ENCODE data around the gene SLC6A8.

The SLC6A8 gene

DNA sequence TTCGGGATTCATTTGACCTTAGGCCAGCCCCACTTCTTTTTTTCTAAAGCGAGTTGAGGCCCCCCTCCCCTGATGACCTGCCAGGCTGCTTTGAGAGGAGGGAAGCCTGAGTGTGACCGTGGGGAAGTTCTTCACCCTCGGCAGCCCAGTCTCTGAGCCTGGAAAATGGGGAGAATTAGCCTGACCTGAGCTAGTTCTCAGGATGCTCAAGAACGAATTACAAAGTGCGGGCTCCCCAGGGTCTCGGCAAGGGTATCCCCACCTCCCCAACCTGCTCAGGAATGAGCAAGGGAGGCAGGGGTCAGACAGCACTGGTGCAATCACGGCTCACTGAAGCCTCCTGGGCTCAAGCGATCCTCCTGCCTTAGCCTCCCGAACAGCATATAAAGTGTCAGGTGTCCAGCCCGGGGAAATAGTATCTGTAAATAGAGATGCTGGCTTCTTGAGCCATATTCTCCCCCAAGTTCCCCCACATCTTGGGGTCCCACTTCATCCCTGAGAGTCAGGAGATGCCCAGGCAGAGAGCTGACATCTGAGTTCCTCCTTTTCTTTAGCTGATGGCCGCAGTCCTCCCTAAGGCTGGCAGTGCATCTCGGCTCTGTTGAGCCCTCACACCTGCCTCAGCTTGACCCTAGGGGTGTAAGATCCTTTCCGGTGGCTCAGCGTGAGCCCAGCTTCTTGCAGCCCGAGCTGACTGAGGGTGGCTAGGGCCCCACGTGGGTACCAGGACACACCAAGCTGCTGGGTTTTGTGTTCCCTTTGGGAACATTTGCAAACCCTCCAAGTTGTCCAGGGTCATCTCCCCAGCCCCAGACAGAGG, 39.2 kb upstream of the SLC6A8 start:
- no peak for DNase-seq

DNA sequence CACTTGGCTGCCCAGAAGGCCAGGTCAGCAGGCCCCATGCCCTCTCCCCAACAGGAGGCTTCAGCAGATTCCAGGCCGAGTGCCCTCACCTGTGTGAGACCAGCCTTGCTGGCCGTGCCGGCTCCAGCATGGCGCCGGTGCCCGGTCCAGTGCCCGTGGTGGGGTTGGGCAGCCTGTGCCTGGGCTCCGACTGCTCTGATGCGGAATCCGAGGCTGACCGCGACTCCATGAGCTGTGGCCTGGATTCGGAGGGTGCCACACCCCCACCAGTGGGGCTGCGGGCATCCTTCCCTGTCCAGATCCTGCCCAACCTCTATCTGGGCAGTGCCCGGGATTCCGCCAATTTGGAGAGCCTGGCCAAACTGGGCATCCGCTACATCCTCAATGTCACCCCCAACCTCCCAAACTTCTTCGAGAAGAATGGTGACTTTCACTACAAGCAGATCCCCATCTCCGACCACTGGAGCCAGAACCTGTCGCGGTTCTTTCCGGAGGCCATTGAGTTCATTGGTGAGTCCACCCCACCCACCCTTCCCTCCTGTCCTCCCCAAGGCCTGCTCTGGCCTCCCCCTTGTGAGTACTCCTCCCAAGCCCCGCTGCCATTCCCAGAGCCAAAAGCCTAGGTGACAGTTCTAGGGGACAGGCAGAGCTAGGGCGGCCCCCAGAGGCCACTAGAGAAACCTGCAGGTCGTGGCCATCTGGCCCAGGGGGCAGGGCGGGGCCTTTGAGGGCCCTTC, 38.4 kb upstream of the SLC6A8 start:
- peak; percentile 42 to 86 for DNase-seq

DNA sequence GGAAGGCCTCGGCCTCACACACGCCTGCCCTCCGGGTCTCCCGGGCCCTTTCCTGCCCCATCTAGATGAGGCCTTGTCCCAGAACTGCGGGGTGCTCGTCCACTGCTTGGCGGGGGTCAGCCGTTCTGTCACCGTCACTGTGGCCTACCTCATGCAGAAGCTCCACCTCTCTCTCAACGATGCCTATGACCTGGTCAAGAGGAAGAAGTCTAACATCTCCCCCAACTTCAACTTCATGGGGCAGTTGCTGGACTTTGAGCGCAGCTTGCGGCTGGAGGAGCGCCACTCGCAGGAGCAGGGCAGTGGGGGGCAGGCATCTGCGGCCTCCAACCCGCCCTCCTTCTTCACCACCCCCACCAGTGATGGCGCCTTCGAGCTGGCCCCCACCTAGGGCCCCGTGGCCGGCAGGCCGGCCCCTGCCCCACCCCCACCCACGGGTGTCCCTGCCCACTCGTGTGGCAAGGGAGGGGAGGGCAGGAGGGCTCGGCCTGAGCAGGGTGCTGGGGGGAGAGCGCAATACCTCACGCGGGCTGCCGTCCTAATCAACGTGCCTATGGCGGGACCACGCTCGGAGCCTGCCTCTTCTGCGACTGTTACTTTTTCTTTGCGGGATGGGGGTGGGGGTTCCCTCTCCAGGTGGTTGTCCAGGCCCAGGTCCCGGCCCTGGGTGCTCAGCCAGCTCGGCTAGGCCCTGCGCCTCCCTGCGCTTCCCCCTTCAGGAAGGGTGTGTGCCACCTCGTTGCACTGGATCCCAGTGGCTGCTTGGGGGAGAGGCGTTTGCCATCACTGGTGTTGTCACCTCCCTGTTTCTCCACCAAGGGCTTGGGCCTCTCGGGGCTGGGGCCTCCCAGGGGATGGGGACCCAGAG, 37.6 kb upstream of the SLC6A8 start:
- DNase-seq = no peak

DNA sequence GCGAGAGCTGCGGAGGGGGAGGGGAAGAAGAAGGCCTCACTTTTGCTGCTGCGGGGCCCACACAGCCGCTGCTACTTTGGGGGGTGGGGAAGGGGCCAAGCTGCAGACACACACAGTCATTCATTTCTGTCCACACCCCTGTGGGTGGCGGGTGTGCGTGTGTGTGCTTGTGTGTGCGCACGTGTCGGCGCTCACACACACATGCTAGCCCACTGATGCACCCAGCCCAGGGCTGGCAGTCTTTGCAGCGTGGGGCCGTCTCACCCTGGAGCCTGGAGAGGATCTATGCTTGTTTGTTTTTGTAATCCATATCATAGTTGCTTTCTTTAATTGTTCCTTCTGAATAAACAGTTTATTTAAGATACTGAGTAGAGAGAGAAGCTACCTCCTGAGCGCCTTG, 36.8 kb upstream of the SLC6A8 start:
- DNase-seq = no peak

DNA sequence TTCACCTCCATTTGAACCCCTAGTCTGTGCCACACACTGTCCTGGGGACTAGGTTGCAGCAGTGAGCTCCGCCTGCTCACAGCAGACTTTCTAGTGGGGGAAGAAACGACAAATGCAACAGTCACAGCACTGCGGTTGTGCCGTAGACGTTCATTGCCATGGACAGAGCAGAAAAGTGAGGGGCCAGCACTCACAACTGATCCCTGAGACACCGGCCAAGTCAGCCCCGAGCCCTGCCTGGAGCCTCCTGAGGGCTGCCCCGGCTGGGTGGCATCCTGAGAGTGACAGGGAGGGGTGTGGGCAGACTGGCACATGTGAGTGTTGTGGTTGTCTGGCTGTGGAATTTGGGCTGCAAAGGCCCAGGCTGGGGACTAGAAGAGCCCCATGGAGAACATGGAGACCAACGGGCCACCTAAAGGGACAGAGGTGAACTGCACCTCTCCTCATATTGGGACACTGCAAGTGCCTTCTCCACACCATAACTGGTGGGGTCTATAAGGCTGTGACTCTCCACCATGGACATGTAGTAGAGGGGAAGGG, 36.1 kb upstream of the SLC6A8 start:
- peak in 1 of 2 experiments; percentile 46 for DNase-seq

DNA sequence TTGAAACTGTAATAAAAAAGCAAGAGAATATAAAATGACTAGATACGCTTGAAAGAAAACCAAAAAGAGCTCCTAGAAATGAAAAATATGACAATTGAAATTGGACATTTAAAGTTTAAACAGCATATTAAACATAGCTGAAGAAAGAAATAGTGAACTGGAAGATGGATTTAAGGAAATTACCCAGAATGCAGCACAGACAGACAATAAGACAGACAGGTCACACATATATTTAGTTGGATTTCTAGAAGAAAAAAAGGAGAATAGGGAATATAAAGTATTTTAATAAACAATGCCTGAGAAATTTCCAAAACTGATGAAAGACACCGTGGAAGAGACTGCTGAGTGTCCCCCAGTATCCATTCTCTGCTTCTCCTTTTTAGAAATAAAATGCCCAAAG, 34.2 kb upstream of the SLC6A8 start:
- no peak for DNase-seq

DNA sequence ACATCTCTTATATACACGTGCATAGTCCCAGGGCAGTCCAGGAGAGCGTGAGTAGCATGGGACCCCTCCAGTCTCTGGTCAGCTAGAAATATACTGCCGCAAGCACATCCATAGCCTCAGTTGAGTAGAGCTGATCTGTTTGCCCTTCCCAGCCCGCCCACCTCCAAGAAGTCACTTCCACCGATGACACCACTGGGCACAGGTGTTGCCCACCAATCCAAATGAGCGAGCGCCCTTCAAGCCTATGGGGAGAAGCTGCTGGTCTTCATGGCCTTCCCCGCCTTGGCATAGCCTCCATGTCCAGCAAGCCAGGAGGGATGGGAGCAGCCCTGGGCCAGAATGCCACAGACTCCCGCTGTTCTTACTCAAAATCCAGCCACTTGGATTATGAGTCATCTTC, 30.6 kb upstream of the SLC6A8 start:
- no peak for DNase-seq

DNA sequence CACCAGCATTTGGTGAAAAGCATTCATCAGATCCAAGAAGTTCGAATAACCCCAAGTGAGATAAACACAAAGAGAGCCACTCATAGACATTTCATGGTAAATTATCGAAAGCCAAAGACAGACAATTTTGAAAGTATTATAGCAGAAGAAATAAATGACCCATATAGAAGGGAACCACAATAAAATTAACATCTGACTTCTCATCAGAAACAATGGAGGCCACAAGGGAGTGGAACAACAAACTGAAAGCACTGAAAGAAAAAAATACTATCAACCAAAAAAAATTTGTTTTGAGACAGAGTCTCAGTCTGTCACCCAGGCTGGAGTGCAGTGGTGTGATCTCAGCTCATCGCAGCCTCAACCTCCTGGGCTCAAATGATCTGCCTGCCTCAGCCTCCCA, 28.5 kb upstream of the SLC6A8 start:
- no peak for DNase-seq

DNA sequence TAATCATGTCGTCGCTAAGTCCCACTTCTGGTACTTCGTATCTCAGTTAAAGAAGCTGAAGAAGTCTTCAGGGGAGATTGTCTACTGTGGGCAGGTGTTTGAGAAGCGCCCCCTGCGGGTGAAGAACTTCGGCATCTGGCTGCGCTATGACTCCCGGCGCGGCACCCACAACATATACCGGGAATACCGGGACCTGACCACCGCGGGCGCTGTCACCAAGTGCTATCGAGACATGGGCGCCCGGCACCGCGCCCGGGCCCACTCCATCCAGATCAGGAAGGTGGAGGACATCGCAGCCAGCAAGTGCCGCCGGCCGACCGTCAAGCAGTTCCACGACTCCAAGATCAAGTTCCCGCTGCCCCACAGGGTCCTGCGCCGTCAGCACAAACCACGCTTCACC, 25.5 kb upstream of the SLC6A8 start:
- DNase-seq = no peak

DNA sequence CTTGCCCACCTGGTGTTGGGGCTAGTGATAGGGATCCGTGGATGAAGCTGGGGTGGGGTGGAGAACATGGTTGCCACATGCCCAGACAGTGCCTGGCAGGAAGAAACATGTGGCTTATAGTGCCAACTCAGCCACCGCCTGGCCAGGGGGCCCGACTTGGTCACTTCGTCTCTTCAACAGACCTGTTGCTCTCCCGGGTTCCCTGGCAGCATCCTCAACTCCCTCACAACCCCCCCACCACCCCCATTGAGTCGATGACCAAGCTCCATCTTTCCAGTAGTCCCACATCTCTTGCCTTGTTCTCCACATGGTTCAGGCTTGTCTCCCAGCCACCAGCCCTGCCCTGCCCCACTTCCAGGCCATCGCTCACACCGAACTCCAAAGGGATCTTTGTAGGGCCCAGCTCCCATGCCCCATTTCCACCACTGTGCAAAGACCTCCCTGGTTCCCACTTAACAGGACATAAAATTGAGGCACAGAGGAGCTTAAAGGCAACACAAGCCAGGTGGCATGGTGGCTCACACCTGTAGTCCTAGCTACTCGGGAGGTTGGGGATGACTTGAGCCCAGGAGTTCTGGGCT, 21.9 kb upstream of the SLC6A8 start:
- no peak for DNase-seq

DNA sequence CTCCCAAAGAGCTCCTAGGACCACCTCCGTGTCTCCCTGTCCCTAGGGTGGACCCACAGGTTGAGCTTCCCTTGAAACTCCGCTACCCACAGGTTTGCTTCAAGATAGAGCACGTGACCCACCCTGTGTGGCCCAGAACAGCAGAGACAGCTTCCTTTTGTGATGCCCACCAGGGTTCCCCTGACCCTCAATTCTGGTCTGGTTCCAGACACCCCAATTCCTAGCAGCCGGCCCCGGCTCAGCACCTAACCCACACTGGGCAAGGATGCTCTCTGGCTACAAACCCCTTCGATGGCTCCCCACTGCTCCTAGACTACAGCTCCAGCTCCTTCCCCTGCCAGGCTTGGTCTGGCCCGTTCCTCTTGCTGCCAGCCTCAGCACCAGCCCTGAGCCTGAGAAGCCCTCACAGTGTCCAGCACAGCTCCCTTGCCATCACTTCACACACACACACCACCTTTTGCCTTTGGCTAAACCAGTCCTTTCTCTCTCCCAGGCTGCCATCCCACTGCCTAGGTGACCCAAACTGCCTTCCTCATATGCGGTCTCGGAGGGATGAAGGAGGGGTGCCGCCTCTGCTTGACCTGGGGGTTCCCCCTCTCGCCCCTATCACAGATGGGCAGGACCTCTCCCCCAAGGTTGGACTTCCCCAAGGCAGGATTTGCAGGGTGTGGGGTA, 20.3 kb upstream of the SLC6A8 start:
- no peak for DNase-seq

DNA sequence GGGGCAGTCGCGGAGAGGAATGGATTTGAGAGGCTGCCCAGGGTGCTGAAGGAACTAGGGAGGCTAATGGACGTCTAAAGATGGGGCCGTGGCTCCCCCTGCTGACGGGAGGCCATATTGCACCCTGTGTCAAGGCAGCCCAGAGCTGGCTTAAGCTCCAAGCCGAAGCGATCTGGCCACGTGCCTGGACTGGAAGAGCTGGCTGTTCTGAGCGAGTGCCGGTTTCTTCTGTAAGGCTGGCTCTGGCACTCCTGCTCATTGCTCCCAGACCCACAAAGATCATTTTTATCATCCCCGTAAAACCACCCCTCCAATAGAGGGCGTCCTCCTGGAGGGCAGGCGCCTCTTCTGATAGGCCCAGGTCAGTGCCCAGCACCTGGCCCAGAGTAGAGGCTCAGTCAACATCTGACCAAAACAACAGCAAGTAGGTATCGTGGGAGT, 19.8 kb upstream of the SLC6A8 start:
- DNase-seq = peak; percentile 87 to 91

DNA sequence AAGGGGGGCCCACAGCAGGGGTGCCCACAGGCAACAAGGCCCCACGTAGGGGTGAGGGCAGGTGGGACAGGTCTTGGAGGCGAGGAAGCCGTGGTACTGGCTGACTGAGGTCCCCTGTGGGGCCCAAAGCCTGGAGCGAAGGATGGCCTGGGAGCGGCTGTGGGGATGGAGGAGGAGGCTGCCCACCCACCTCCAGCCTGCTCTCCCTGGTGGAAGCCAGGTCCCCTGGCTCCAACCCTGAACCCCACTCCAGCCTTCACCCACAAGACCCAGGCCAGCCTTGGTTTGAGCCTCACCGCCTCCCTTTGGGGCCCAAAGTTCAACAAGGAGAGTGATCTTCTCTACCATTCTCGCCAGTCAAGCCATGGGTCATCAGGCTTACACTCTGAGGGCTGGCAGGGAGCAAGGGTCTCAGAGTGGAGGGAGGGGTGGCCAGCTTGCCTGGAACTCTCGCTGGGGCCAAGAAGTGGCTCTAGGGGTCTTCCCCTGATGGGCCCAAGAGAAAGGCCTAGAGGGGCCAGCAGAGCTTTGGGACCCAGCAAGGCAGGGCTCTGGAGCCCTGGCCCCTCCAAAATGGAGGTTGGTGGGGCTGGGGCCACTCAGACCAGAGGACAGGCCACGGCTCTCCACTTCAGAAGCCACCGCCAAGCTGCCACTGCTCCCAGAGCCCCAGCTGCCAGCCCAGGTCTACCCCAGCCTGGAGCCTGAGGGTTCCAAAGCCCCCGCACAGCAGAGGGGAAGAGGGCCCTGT, 19.1 kb upstream of the SLC6A8 start:
- no peak for DNase-seq

DNA sequence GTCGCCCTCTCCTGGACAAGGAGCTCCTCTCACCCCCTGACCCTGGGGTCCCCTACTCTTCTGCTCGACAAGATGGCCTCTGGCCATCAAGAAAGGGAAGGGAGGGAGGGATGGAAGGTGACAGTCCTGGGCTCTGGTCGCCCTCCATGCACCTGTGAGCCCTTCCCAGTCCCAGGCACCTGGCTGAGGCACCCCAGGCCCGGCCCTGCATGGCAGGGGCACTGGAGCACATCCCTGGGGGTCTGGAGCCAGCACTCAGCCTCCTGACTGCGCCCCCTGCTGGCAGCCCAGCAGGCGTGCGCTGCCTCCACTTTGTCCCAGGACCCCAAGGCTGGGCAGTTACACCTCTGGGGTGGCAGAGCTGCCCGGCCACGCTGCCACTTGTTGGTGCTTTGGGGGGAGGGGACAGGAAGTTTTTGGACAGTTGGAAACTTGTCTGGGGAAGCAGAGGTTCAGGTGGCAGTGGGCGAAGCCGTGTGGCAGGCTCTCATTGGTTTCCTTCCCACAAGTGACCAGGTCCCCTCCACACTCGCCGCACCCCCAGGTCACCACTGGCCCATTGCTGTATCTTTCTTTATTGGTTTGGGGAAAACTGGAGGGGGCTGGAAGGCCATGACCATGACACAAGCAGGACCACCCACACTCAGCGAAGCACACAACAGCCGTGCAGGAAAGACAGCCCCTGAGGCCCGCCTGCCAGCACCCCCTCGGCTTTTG, 18.4 kb upstream of the SLC6A8 start:
- peak; percentile 43 to 61 for DNase-seq

DNA sequence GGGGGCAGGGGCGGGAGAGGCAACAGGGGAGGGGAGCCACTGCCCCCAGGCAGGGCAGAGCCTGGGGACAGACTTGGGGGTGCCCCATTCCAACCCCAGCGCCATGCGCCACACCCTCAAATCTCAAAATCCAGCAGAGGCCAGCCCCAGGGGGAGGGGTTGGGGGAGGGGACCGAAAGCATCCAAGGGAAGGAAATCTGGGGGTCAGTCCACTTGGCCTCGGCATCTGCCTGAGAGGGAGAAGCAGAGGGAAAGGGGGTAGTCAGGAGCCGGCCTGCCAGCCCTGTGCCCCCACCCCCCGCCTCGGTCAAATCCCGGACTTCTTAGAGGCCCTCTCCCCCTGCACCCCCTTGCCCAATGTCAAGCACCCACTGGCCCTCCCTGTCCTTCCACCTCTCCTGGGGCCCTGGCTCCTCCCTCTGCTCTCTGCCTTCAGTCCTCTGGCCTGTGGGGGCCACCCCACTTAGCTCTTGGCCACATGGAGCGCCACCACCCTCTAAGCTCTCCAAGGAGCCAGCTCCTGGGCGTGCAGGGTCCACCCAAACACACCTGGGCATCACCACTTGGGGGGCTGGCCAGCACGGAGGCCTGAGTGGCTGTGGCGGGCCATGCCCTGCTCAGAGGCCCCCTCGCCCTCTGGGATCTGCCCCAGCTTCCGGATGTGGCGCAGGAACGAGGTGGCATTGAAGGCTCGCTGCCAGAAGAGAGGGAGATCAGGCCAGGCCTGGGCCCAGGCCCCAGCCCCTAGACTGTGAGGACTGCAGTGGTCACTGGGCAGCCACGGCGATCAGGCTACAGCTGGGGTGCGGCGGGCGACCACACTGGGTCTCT, 17.6 kb upstream of the SLC6A8 start:
- no peak for DNase-seq

DNA sequence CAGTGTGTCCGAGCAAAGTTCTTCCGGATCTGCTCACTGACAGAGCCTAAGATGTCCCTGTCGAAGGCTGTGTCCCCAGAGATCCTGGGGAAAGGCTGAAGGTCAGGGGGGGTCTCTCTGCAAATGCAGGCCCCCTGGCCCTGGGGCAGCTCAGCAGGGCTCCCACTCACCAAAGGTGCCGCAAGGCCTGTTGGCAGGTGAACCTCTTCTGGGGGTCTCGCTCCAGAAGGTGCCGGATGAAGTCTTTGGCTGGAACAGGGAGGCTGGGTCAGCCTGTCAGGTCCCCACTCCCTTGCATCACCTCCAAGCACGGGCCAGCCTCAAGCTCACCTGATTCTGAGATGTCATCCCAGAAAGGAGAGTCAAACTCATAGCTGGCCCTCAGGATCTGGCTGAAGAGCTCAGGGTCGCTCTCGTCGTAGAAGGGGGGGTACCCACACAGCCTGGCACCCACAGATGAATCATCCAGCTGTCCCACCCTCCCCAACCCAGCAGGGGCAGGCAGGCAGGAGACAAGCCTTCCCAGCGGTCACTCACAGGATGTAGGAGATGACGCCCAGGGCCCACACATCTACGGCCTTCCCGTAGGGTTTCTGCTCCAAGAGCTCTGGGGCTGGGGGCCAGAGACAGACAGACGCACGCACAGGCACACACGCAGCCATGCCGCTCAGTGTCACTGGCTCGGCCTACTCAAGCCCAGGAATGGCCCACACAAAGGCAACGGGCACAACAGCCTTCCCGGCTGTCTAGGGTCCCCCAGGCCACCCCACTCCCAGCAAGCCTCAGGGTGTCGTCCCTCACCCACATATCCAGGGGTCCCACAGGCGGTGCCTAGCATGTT, 16.8 kb upstream of the SLC6A8 start:
- no peak for DNase-seq

DNA sequence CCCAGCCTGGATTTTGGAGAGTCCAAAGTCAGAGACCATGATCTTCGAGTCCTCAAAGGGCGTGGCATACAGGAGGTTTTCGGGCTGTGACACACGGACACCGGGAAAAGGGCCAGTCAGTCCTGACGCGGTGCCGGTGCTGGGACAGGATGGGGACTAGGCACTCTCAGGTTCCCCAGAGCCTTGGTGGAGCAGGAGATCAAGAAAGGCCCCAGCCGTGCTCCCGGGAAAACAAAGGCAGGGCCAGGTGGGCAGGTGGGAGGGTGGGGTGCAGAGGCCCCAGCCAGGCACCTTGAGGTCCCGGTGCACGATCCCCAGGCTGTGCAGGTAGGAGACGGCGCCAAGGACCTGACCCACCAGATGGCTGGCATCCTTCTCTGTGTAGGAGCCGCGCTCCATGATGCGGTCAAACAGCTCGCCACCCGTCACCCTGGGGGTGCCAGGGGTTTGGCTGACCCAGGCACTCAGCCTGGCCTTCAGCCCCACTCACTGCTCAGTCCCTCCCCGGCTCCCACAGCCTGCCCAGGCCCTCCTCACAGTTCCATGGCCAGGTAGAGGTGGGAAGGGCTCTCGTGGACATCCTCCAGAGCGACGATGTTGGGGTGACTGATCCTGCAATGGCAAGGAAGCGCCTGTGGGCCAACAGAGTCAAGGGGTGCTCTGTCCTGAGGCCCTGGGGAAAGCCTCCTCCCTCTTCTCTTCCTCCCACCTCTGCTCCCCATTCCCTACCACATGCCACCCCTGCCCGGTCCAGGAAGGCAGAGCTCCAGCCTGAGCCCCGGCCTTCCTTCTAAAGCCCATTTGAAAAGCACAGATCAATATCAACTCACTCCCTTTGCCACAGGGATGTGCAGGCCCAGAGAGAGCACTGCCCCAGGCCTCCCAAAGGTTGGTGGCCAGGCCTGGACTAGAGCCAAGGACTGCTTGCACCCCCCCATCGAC, 15.9 kb upstream of the SLC6A8 start:
- no peak for DNase-seq

Measured in NCI-H524 (cell line).